Liver (tissue), 9 donors: Measurements from ENCODE around the gene C3orf18. TPM values are rescaled to one million over a fixed set of nuclear protein-coding genes. Genes with fewer than 3 reads are reported as not detected.

ENCODE experiments used
- DNase-seq: peaks from one replicate; pipeline ENCODE4 v3.0.0-alpha.2; 2017; ENCODE audit warnings: low spot score
- H3K27ac ChIP-seq, 2 donors: one replicate each; pipeline ENCODE4 v1.7.0; 2013; ENCODE audit warnings: inconsistent platforms in 2 of 2, low read length in 2 of 2, control low read depth in 1 of 2, low read depth in 1 of 2, mild to moderate bottlenecking in 1 of 2
- H3K27me3 ChIP-seq, 4 donors: one replicate each; pipeline versions ENCODE4 v1.6.1 to v1.7.0; 2013; ENCODE audit warnings: low read length in 3 of 4, inconsistent platforms in 1 of 4, mild to moderate bottlenecking in 1 of 4, moderate library complexity in 1 of 4; ENCODE audit not compliant: control insufficient read depth in 4 of 4, insufficient read depth in 4 of 4
- H3K36me3 ChIP-seq, 4 donors: one replicate each; pipeline versions ENCODE4 v1.6.1 to v1.7.0; 2013; ENCODE audit warnings: low read length in 3 of 4, mild to moderate bottlenecking in 3 of 4, low read depth in 1 of 4, moderate library complexity in 1 of 4; ENCODE audit not compliant: control insufficient read depth in 4 of 4, insufficient read depth in 3 of 4
- H3K4me1 ChIP-seq, 4 donors: one replicate each; pipeline versions ENCODE4 v1.6.1 to v1.7.0; 2013; ENCODE audit warnings: low read length in 3 of 4, mild to moderate bottlenecking in 3 of 4, moderate library complexity in 1 of 4; ENCODE audit not compliant: control insufficient read depth in 4 of 4, insufficient read depth in 4 of 4
- H3K4me3 ChIP-seq, 3 donors: one replicate each; pipeline versions ENCODE4 v1.6.1 to v1.7.0; 2013; ENCODE audit warnings: low read length in 3 of 3, control low read depth in 1 of 3, low read depth in 1 of 3, mild to moderate bottlenecking in 1 of 3
- H3K9ac ChIP-seq, 2 donors: one replicate each; pipeline ENCODE4 v1.7.0; 2013; ENCODE audit warnings: low read length in 2 of 2, mild to moderate bottlenecking in 2 of 2, moderate library complexity in 2 of 2, control low read depth in 1 of 2, low read depth in 1 of 2
- H3K9me3 ChIP-seq, 4 donors: one replicate each; pipeline versions ENCODE4 v1.6.1 to v1.7.0; 2013; ENCODE audit warnings: low read length in 3 of 4; ENCODE audit not compliant: control insufficient read depth in 4 of 4
- EGR1 ChIP-seq, 2 donors: IDR thresholded peaks; 2 replicates each; pipeline ENCODE4 v1.6.1; 2016 to 2018; ENCODE audit warnings: antibody characterized with exemption in 2 of 2, low read depth in 2 of 2
- FOXA1 ChIP-seq: IDR thresholded peaks from 2 replicates; pipeline ENCODE4 v1.6.1; 2016; ENCODE audit warnings: antibody characterized with exemption
- FOXA2 ChIP-seq: IDR thresholded peaks from 2 replicates; pipeline ENCODE4 v1.6.1; 2016; ENCODE audit warnings: antibody characterized with exemption
- GABPA ChIP-seq, 2 donors: IDR thresholded peaks in 1 of 2; conservative IDR thresholded peaks in 1 of 2; 2 replicates each; pipeline ENCODE4 v1.6.1; 2016; ENCODE audit warnings: antibody characterized with exemption in 2 of 2, mild to moderate bottlenecking in 1 of 2, moderate library complexity in 1 of 2
- HNF4G ChIP-seq: IDR thresholded peaks from 2 replicates; pipeline ENCODE4 v1.6.1; 2016; ENCODE audit warnings: antibody characterized with exemption
- JUND ChIP-seq, 2 donors: IDR thresholded peaks; 2 replicates each; pipeline ENCODE4 v1.6.1; 2016; ENCODE audit warnings: antibody characterized with exemption in 2 of 2
- MAX ChIP-seq: IDR thresholded peaks from 2 replicates; pipeline ENCODE4 v1.6.1; 2016; ENCODE audit warnings: antibody characterized with exemption
- NR2F2 ChIP-seq: IDR thresholded peaks from 2 replicates; pipeline ENCODE4 v1.6.1; 2016; ENCODE audit warnings: antibody characterized with exemption
- RAD21 ChIP-seq, 2 donors: IDR thresholded peaks; 2 replicates each; pipeline ENCODE4 v1.6.1; 2016; ENCODE audit warnings: antibody characterized with exemption in 2 of 2, mild to moderate bottlenecking in 2 of 2
- REST ChIP-seq: IDR thresholded peaks from 2 replicates; pipeline ENCODE4 v1.6.1; 2016; ENCODE audit warnings: antibody characterized with exemption, mild to moderate bottlenecking
- RXRA ChIP-seq, 2 donors: IDR thresholded peaks; 2 replicates each; pipeline ENCODE4 v1.6.1; 2017 to 2018; ENCODE audit warnings: antibody characterized with exemption in 2 of 2, mild to moderate bottlenecking in 1 of 2
- SP1 ChIP-seq: IDR thresholded peaks from 2 replicates; pipeline ENCODE4 v1.6.1; 2018; ENCODE audit warnings: antibody characterized with exemption, mild to moderate bottlenecking
- TAF1 ChIP-seq: conservative IDR thresholded peaks from 2 replicates; pipeline ENCODE4 v1.6.1; 2016; ENCODE audit warnings: antibody characterized with exemption, mild to moderate bottlenecking
- YY1 ChIP-seq: IDR thresholded peaks from 2 replicates; pipeline ENCODE4 v1.6.1; 2016; ENCODE audit warnings: antibody characterized with exemption, mild to moderate bottlenecking
- ZBTB33 ChIP-seq: IDR thresholded peaks from 2 replicates; pipeline ENCODE4 v1.6.1; 2016; ENCODE audit warnings: antibody characterized with exemption
- WGBS: extraction: QIAGEN DNeasy Blood & Tissue Kit; methylation state at CpG from one replicate; pipeline ENCODE4 v1.1.7; 2013; 5-methylcytosine and 5-hydroxymethylcytosine counted together
- polyA plus RNA-seq, 2 donors: library from polyadenylated mRNA; stranded (reverse) in 1 of 2; unstranded in 1 of 2; fragments of 200-250 nt in 1 of 2; fragments of >200 nt in 1 of 2; fragmentation: Nextera tagmentation in 1 of 2; extraction: Ambion mirVana in 1 of 2; gene quantifications; one replicate each; pipeline versions ENCODE4 v1.2.1 to v1.2.3, GENCODE V29; 2013 to 2015
- total RNA-seq, 2 donors: library from RNA; depleted of rRNA; stranded (reverse); fragments of >200 nt; gene quantifications; one replicate each; pipeline ENCODE4 v1.2.3, GENCODE V29; 2014
- TF ChIP-seq, protein P1 (sequence below): fragments of 150-350 bp; IDR thresholded peaks from 2 replicates; pipeline ENCODE4 v1.5.1; 2017; ENCODE audit warnings: improper control_type of control experiment, low read depth, low read length; ENCODE audit not compliant: missing input control
- TF ChIP-seq, protein P2 (sequence below): IDR thresholded peaks from 2 replicates; pipeline ENCODE4 v1.6.1; 2016; ENCODE audit warnings: antibody characterized with exemption
- donor health status: healthy.
- donor health status: healthy.
- donor health status: healthy.
- donor health status: healthy.
- donor health status: healthy.

C3orf18 gene
- total and polyA plus RNA-seq, 4 donors = 0.54 to 2.7 (median 1.5) TPM

GRCh38 chr3:50585919-50586762, 18.6 kb upstream of the C3orf18 start:
- H3K27ac ChIP-seq = peak overlapping the region; percentile 19 to 68
- H3K27me3 ChIP-seq = no peaks in the 10 kb centered on the region
- H3K4me3 ChIP-seq = no peak overlapping the region
- peaks cover 58 to 94% (median 88%) of the 10 kb centered on the region in 4 donors for H3K4me1 ChIP-seq
- no peaks in the 10 kb centered on the region for H3K9me3 ChIP-seq
- 82% methylated on average over 6 of the region's 6 CpGs for WGBS
- TF ChIP-seq REST (no peak), NR2F2 (no peak), FOXA2 (no peak), TAF1 (no peak), RAD21 (IDR thresholded peaks at IDR 0.05) (no peak), FOXA1 (no peak), MAX (no peak), ZBTB33 (no peak), RXRA (IDR thresholded peaks at IDR 0.05) (no peak), HNF4G (no peak), JUND (IDR thresholded peaks at IDR 0.05) (no peak), SP1 (no peak), EGR1 (IDR thresholded peaks at IDR 0.05; ENCODE audit: low read depth in 2 of 2) (no peak), GABPA (IDR thresholded peaks at IDR 0.05 in 1 of 2, conservative IDR thresholded peaks at IDR 0.05 in 1 of 2) (no peak), YY1 (no peak)
- TF ChIP-seq, protein P1, sequence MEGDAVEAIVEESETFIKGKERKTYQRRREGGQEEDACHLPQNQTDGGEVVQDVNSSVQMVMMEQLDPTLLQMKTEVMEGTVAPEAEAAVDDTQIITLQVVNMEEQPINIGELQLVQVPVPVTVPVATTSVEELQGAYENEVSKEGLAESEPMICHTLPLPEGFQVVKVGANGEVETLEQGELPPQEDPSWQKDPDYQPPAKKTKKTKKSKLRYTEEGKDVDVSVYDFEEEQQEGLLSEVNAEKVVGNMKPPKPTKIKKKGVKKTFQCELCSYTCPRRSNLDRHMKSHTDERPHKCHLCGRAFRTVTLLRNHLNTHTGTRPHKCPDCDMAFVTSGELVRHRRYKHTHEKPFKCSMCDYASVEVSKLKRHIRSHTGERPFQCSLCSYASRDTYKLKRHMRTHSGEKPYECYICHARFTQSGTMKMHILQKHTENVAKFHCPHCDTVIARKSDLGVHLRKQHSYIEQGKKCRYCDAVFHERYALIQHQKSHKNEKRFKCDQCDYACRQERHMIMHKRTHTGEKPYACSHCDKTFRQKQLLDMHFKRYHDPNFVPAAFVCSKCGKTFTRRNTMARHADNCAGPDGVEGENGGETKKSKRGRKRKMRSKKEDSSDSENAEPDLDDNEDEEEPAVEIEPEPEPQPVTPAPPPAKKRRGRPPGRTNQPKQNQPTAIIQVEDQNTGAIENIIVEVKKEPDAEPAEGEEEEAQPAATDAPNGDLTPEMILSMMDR = no peak
- TF ChIP-seq, protein P2, sequence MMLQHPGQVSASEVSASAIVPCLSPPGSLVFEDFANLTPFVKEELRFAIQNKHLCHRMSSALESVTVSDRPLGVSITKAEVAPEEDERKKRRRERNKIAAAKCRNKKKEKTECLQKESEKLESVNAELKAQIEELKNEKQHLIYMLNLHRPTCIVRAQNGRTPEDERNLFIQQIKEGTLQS = no peak
- H3K36me3 ChIP-seq = no peaks in the 10 kb centered on the region
- H3K9ac ChIP-seq = peak overlapping the region in 1 of 2 donors; percentile 20
- DNase-seq = no peak
